ENCODE results near the gene WDR90. TPM values are rescaled to one million over a fixed set of nuclear protein-coding genes. Genes with fewer than 3 reads are reported as not detected.

WDR90 gene
- total and polyA plus RNA-seq, 2 of the 13 experiments (the other 11 are each of a cell fraction or from before 2014, with no cell fraction given), result 14.9 to 28.9 TPM

GRCh38 chr16:695355-696089, 46.4 kb downstream of the WDR90 start (continued):
- TF ChIP-seq PATZ1 (CRISPR knock-in tag; IDR thresholded peaks at IDR 0.05) (peak; percentile 30; the same call in 1 of the 2 replicates), ZNF354B (CRISPR knock-in tag; IDR thresholded peaks at IDR 0.05) (no peak), GABPB1 (CRISPR knock-in tag; IDR thresholded peaks at IDR 0.05) (peak; percentile 29; the same call in 1 of the 2 replicates), ZXDC (CRISPR knock-in tag; IDR thresholded peaks at IDR 0.05) (no peak; the same call in 1 of the 2 replicates), TOPORS (CRISPR knock-in tag; IDR thresholded peaks at IDR 0.05) (no peak), TCF12 (IDR thresholded peaks at IDR 0.05) (no peak), TCF12 (CRISPR knock-in tag; IDR thresholded peaks at IDR 0.05) (0 out of 2 replicates have a peak, but pooled peaks have one; percentile 41), NFKB2 (CRISPR knock-in tag; IDR thresholded peaks at IDR 0.05; ENCODE audit: borderline replicate concordance) (peak; percentile 59; the same call in 1 of the 2 replicates), IRF9 (CRISPR knock-in tag; IDR thresholded peaks at IDR 0.05; ENCODE audit: borderline replicate concordance) (peak; percentile 82; the same call in 1 of the 2 replicates), SOX6 (IDR thresholded peaks at IDR 0.05) (no peak), SOX6 (CRISPR knock-in tag; IDR thresholded peaks at IDR 0.05) (0 out of 2 replicates have a peak, but pooled peaks have one; percentile 29), ZNF775 (CRISPR knock-in tag; IDR thresholded peaks at IDR 0.05; ENCODE audit: borderline replicate concordance) (no peak), ADNP (CRISPR knock-in tag; IDR thresholded peaks at IDR 0.05) (no peak), RXRB (CRISPR knock-in tag; IDR thresholded peaks at IDR 0.05; ENCODE audit: borderline replicate concordance) (0 out of 2 replicates have a peak, but pooled peaks have one; percentile 12), SALL2 (CRISPR knock-in tag; IDR thresholded peaks at IDR 0.05) (no peak), TFE3 (CRISPR knock-in tag; IDR thresholded peaks at IDR 0.05) (peak; percentile 52; the same call in 1 of the 2 replicates), ZNF780A (CRISPR knock-in tag; IDR thresholded peaks at IDR 0.05) (no peak; the same call in 1 of the 2 replicates), ZNF839 (CRISPR knock-in tag; IDR thresholded peaks at IDR 0.05; ENCODE audit: borderline replicate concordance) (0 out of 2 replicates have a peak, but pooled peaks have one; percentile 80), ZBTB2 (CRISPR knock-in tag; IDR thresholded peaks at IDR 0.05; ENCODE audit: low read depth) (no peak)
